Measurements from ENCODE around the gene HOXD3.

HOXD3 gene

DNA sequence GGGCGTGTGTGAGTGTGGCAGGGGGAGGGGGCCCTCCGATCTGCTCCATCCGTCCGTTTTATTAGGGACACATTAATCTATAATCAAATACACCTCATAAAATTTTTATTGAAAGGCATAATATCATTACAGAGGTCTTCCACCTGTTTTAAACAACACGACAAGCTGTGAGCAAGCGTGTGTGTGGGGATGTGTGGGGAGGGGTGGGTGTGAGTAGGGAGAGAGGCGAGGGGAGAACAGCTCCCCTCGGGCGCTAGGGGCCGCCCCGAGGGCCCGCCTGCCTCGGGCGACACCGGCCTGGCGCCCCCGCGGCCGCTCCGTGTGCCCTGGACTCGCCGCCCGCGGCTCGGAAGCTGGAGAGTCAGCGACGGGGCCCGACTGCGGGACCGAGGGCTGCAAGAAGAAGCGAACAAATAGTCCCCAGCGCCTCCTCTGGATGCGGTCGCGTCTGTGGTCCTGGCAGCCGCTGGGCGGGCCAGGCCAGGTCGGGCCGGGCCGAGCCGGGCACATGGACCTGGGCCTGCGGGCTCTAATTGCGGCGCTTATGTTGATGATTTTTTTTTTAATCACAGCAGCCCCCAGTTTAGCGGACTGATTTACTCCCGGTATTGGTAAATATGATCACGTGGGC is 34.9 kb upstream of the HOXD3 start:
- in situ Hi-C loops (cut with HindIII; ENCODE audit: low sequenced_read_pairs): loop anchor here (25.0 kb wide), 1 partner anchor 1015 kb away; no protein-coding TSS in a partner anchor
- no peak for DNase-seq (ENCODE audit: low read depth)
- H3K4me3 ChIP-seq (ENCODE audit: low read depth, low read length): no peak overlapping the region
- TF ChIP-seq CTCF (IDR thresholded peaks at IDR 0.05; ENCODE audit: low read depth, low read length, missing control alignments): no peak

- H3K4me3 ChIP-seq (ENCODE audit: low read depth, low read length): no peak within 1 kb of the TSS
- DNase-seq (ENCODE audit: low read depth): no peak
- TF ChIP-seq CTCF (IDR thresholded peaks at IDR 0.05; ENCODE audit: low read depth, low read length, missing control alignments): no peak
- in situ Hi-C loops (cut with HindIII; ENCODE audit: low sequenced_read_pairs): loop anchor here (25.0 kb wide), 1 partner anchor 1014 kb away; no protein-coding TSS in a partner anchor
Measured at GRCh38 chr2:176122683-176123410, 34.3 kb upstream of the HOXD3 start, which contains the start of gene HOXD9. Gene HOXD9 (plus strand): TSS chr2:176122719. CDS start chr2:176122769, 50 bp downstream.

- TF ChIP-seq CTCF (IDR thresholded peaks at IDR 0.05; ENCODE audit: low read depth, low read length, missing control alignments): no peak
- H3K4me3 ChIP-seq (ENCODE audit: low read depth, low read length): no peak overlapping the region
- no peak for DNase-seq (ENCODE audit: low read depth)
- in situ Hi-C loops (cut with HindIII; ENCODE audit: low sequenced_read_pairs): loop anchor here (25.0 kb wide), 1 partner anchor 1014 kb away; no protein-coding TSS in a partner anchor
Measured at GRCh38 chr2:176123411-176124109, 33.5 kb upstream of the HOXD3 start.

- TF ChIP-seq CTCF (IDR thresholded peaks at IDR 0.05; ENCODE audit: low read depth, low read length, missing control alignments): no peak
- no peak for DNase-seq (ENCODE audit: low read depth)
- no peak overlapping the region for H3K4me3 ChIP-seq (ENCODE audit: low read depth, low read length)
- in situ Hi-C loops (cut with HindIII; ENCODE audit: low sequenced_read_pairs): loop anchor here (25.0 kb wide), 1 partner anchor 1013 kb away; no protein-coding TSS in a partner anchor
Measured at GRCh38 chr2:176124110-176124946, 32.8 kb upstream of the HOXD3 start.

- TF ChIP-seq CTCF (IDR thresholded peaks at IDR 0.05; ENCODE audit: low read depth, low read length, missing control alignments): no peak
- in situ Hi-C loops (cut with HindIII; ENCODE audit: low sequenced_read_pairs): loop anchor here (25.0 kb wide), 1 partner anchor 1012 kb away; no protein-coding TSS in a partner anchor
- DNase-seq (ENCODE audit: low read depth): no peak
- no peak overlapping the region for H3K4me3 ChIP-seq (ENCODE audit: low read depth, low read length)
Measured at GRCh38 chr2:176124947-176125771, 31.9 kb upstream of the HOXD3 start.

All from astrocyte of the cerebellum (primary cell).